IMR-90 (cell line): ENCODE results near the gene INPP5F. TPM values are rescaled to one million over a fixed set of nuclear protein-coding genes. Genes with fewer than 3 reads are reported as not detected.

ENCODE experiments used
- ATAC-seq: fragments of 200-7000 bp; cut with Tn5 transposase; 2 replicates; pipeline ENCODE4 v1.9.1; 2020; ENCODE audit warnings: low read depth, mild to moderate bottlenecking, moderate library complexity
- BruUV-seq: library from RNA; stranded (reverse); fragments of 400-500 nt; replicated peaks from 2 replicates; lab custom pipeline; 2021; lab: Mats Ljungman, UMichigan
- CTCF ChIA-PET: fragments of 300-600 bp; formaldehyde crosslinking; extraction: SDS; loops from one replicate; lab custom pipeline; 2021; ENCODE audit warnings: antibody characterized with exemption; lab: Yijun Ruan, JAX
- POLR2A ChIA-PET: fragments of 300-600 bp; sonication (Branson Sonifier 250); formaldehyde crosslinking; loops from one replicate; lab custom pipeline; 2022; ENCODE audit warnings: antibody characterized with exemption; ENCODE audit not compliant: unreplicated experiment; lab: Charles Lee
- DNase-seq: peaks from one replicate; pipeline ENCODE4 v3.0.0; 2013
- H2AFZ ChIP-seq: replicated peaks from 2 replicates; pipeline ENCODE3; 2013; ENCODE audit warnings: low read length, mild to moderate bottlenecking; ENCODE audit not compliant: poor library complexity
- H2AK5ac ChIP-seq: 2 replicates; pipeline ENCODE4 v1.6.1; 2013; ENCODE audit warnings: low read depth, low read length, inconsistent platforms
- H2AK9ac ChIP-seq: replicated peaks from 2 replicates; pipeline ENCODE3; 2013; ENCODE audit warnings: mild to moderate bottlenecking, low read depth, low read length, moderate library complexity; ENCODE audit not compliant: poor library complexity
- H2BK120ac ChIP-seq: 2 replicates; pipeline ENCODE4 v1.6.1; 2013; ENCODE audit warnings: low read depth, low read length, inconsistent platforms
- H2BK15ac ChIP-seq: 3 replicates; pipeline ENCODE4 v1.6.1; 2013; ENCODE audit warnings: low read depth, low read length, inconsistent platforms
- H2BK20ac ChIP-seq: 2 replicates; pipeline ENCODE4 v1.6.1; 2013; ENCODE audit warnings: low read depth, mild to moderate bottlenecking, inconsistent platforms, low read length, moderate library complexity
- H2BK5ac ChIP-seq: 2 replicates; pipeline ENCODE4 v1.6.1; 2013; ENCODE audit warnings: mild to moderate bottlenecking, low read depth, low read length, inconsistent platforms; ENCODE audit not compliant: poor library complexity, severe bottlenecking
- H3K14ac ChIP-seq: replicated peaks from 2 replicates; pipeline ENCODE4 v1.6.1; 2013; ENCODE audit warnings: low read depth, low read length, inconsistent platforms
- H3K18ac ChIP-seq: 2 replicates; pipeline ENCODE4 v1.6.1; 2013; ENCODE audit warnings: low read depth, low read length, control low read depth
- H3K23ac ChIP-seq: 2 replicates; pipeline ENCODE4 v1.6.1; 2013; ENCODE audit warnings: low read depth, low read length, inconsistent platforms
- H3K27ac ChIP-seq: 2 replicates; pipeline ENCODE4 v1.5.1; 2013; ENCODE audit warnings: mild to moderate bottlenecking, control low read depth, low read length; ENCODE audit not compliant: insufficient read depth
- H3K27me3 ChIP-seq: 2 replicates; pipeline ENCODE4 v1.6.1; 2013; ENCODE audit warnings: low read length; ENCODE audit not compliant: control insufficient read depth, insufficient read depth
- H3K36me3 ChIP-seq: 2 replicates; pipeline ENCODE4 v1.6.1; 2013; ENCODE audit warnings: low read length, mixed read lengths; ENCODE audit not compliant: control insufficient read depth, insufficient read depth
- H3K4ac ChIP-seq: 2 replicates; pipeline ENCODE4 v1.6.1; 2013; ENCODE audit warnings: low read depth, low read length, inconsistent platforms
- H3K4me1 ChIP-seq: 2 replicates; pipeline ENCODE4 v1.6.1; 2013; ENCODE audit warnings: low read length, mixed read lengths; ENCODE audit not compliant: control insufficient read depth, insufficient read depth
- H3K4me2 ChIP-seq: 2 replicates; pipeline ENCODE4 v1.6.1; 2013; ENCODE audit warnings: low read depth, mild to moderate bottlenecking, control low read depth, low read length, moderate library complexity
- H3K4me3 ChIP-seq: 2 replicates; pipeline ENCODE4 v1.5.1; 2013; ENCODE audit warnings: low read depth, mild to moderate bottlenecking, control low read depth, low read length, moderate library complexity; ENCODE audit not compliant: insufficient read depth
- H3K56ac ChIP-seq: 2 replicates; pipeline ENCODE4 v1.6.1; 2013; ENCODE audit warnings: low read length, inconsistent platforms; ENCODE audit not compliant: insufficient read depth; ENCODE audit errors: extremely low read depth
- H3K79me1 ChIP-seq, 2 experiments: 2 replicates each; pipeline ENCODE4 v1.6.1; 2013; ENCODE audit warnings: low read length in 2 of 2, inconsistent platforms in 1 of 2, low read depth in 1 of 2
- H3K9ac ChIP-seq: 2 replicates; pipeline ENCODE4 v1.6.1; 2013; ENCODE audit warnings: low read depth, low read length, control low read depth
- H3K9me1 ChIP-seq: 2 replicates; pipeline ENCODE4 v1.6.1; 2013; ENCODE audit warnings: low read length, inconsistent platforms; ENCODE audit not compliant: insufficient read depth
- H3K9me3 ChIP-seq: 2 replicates; pipeline ENCODE4 v1.6.1; 2013; ENCODE audit warnings: low read length; ENCODE audit not compliant: control insufficient read depth, insufficient read depth
- H4K20me1 ChIP-seq: 2 replicates; pipeline ENCODE4 v1.6.1; 2013; ENCODE audit warnings: low read length, inconsistent platforms; ENCODE audit not compliant: insufficient read depth
- H4K5ac ChIP-seq: 2 replicates; pipeline ENCODE4 v1.6.1; 2013; ENCODE audit warnings: mild to moderate bottlenecking, low read depth, low read length, control low read depth
- H4K8ac ChIP-seq, 2 experiments: 2 replicates each; pipeline ENCODE4 v1.6.1; 2013; ENCODE audit warnings: low read depth in 2 of 2, low read length in 2 of 2, control low read depth in 1 of 2, inconsistent platforms in 1 of 2
- H4K91ac ChIP-seq: 2 replicates; pipeline ENCODE4 v1.6.1; 2013; ENCODE audit warnings: low read depth, low read length, inconsistent platforms; ENCODE audit not compliant: insufficient read depth
- BHLHE40 ChIP-seq: fragments of 150-350 bp; IDR thresholded peaks from 2 replicates; pipeline ENCODE4 v1.6.1; 2016; ENCODE audit warnings: mild to moderate bottlenecking, low read depth, low read length
- CEBPB ChIP-seq: IDR thresholded peaks from 2 replicates; pipeline ENCODE4 v1.6.1; 2012; ENCODE audit warnings: low read depth, low read length, improper control_type of control experiment
- CTCF ChIP-seq: conservative IDR thresholded peaks from 2 replicates; pipeline ENCODE4 v1.5.1; 2012; ENCODE audit warnings: mild to moderate bottlenecking, low read depth, low read length, improper control_type of control experiment
- MXI1 ChIP-seq: IDR thresholded peaks from 2 replicates; pipeline ENCODE4 v1.6.1; 2012; ENCODE audit warnings: low read depth, mild to moderate bottlenecking, low read length, moderate library complexity, borderline replicate concordance
- NFE2L2 ChIP-seq: fragments of 150-350 bp; IDR thresholded peaks from 2 replicates; pipeline ENCODE4 v1.6.1; 2016; ENCODE audit warnings: low read depth, mild to moderate bottlenecking, low read length
- RAD21 ChIP-seq: IDR thresholded peaks from 2 replicates; pipeline ENCODE4 v1.6.1; 2012; ENCODE audit warnings: low read length, improper control_type of control experiment
- RFX5 ChIP-seq: IDR thresholded peaks from 2 replicates; pipeline ENCODE4 v1.8.0; 2012; ENCODE audit warnings: low read depth, mild to moderate bottlenecking, low read length, moderate library complexity
- SMC3 ChIP-seq: fragments of 150-350 bp; IDR thresholded peaks from 2 replicates; pipeline ENCODE4 v1.6.1; 2016; ENCODE audit warnings: low read depth, mild to moderate bottlenecking, antibody characterized with exemption, low read length, moderate library complexity
- USF2 ChIP-seq: fragments of 150-350 bp; IDR thresholded peaks from 2 replicates; pipeline ENCODE4 v1.6.1; 2017; ENCODE audit warnings: mild to moderate bottlenecking, antibody characterized with exemption, low read length, low read depth
- WGBS, 2 experiments: methylation state at CpG; one replicate each; pipeline versions ENCODE4 v1.1.5 to v1.1.7; 2013; ENCODE audit warnings: missing lambda C conversion rate in 2 of 2; ENCODE audit not compliant: insufficient read length in 1 of 2; ENCODE audit errors: extremely low coverage in 2 of 2; 5-methylcytosine and 5-hydroxymethylcytosine counted together
- dilution Hi-C: fragments of 300-500 bp; cut with HindIII; formaldehyde crosslinking; loops from one replicate; pipeline ENCODE4 v1.14.3; 2018; ENCODE audit warnings: low sequenced_read_pairs; ENCODE audit not compliant: unreplicated experiment
- in situ Hi-C: fragments of 300-500 bp; cut with MboI; formaldehyde crosslinking; loops from 3 replicates; pipeline ENCODE4 v1.14.3; 2019; ENCODE audit warnings: low sequenced_read_pairs, inconsistent platforms, mixed read lengths
- intact Hi-C: fragments of 100-400 bp; cut with micrococcal nuclease; formaldehyde crosslinking; loops from 2 replicates; pipeline ENCODE4 v1.10.0; 2022
- polyA plus RNA-seq, 3 experiments: library from polyadenylated mRNA; depleted of rRNA; stranded (reverse); fragments of >200 nt; gene quantifications; 2 replicates each; pipeline ENCODE4 v1.2.3, GENCODE V29; 2012; ENCODE audit warnings: low replicate concordance in 1 of 3
- total RNA-seq: library from RNA; depleted of rRNA; stranded (reverse); fragments of >200 nt; gene quantifications from 2 replicates; pipeline ENCODE4 v1.2.3, GENCODE V29; 2012

Gene INPP5F
- total and polyA plus RNA-seq, 2 of the 4 experiments (the other 2 are of a cell fraction) = 19.0 to 29.6 TPM

- no peak overlapping the region for H3K4me2 ChIP-seq
- H3K23ac ChIP-seq = no peak overlapping the region
- intact Hi-C loops (no loop called here), in situ Hi-C loops (no loop called here), dilution Hi-C loops (no loop called here)
- DNase-seq = no peak
- no peak overlapping the region for H2BK120ac ChIP-seq
- BruUV-seq = no TSS peak
- CTCF ChIA-PET = no interaction called here
- H3K4me1 ChIP-seq = peaks cover 3% of the 10 kb centered on the region; the same call in 1 of the 2 replicates
- H2AK9ac ChIP-seq = no peak overlapping the region
- no peak overlapping the region for H3K56ac ChIP-seq
- H4K20me1 ChIP-seq = no peaks in the 10 kb centered on the region
- H2AFZ ChIP-seq = no peak overlapping the region
- WGBS, 2 experiments = no CpG with 5 or more reads among the region's 7 CpGs
- no peaks in the 10 kb centered on the region for H3K36me3 ChIP-seq
- H4K91ac ChIP-seq = no peak overlapping the region
- no peaks in the 10 kb centered on the region for H3K79me1 ChIP-seq
- no peak overlapping the region for H3K4me3 ChIP-seq
- H2BK20ac ChIP-seq = no peak overlapping the region
- no peak overlapping the region for H3K4ac ChIP-seq
- H3K27ac ChIP-seq = no peak overlapping the region
- TF ChIP-seq RFX5 = no peak
- TF ChIP-seq SMC3 = no peak
- no peak for TF ChIP-seq CTCF
- no peak for TF ChIP-seq NFE2L2
- TF ChIP-seq MXI1 = no peak
- TF ChIP-seq CEBPB = no peak
- no peak for TF ChIP-seq USF2
- no peak for TF ChIP-seq BHLHE40
- no peak for TF ChIP-seq RAD21
- no peak overlapping the region for H2BK15ac ChIP-seq
- H3K27me3 ChIP-seq = no peaks in the 10 kb centered on the region; the same call in 1 of the 2 replicates
- H3K14ac ChIP-seq = no peak overlapping the region
- H2AK5ac ChIP-seq = no peak overlapping the region
- ATAC-seq = no peak
- no peaks in the 10 kb centered on the region for H3K9me3 ChIP-seq
- H3K9ac ChIP-seq = no peak overlapping the region
- no peak overlapping the region for H2BK5ac ChIP-seq
- no peak overlapping the region for H4K5ac ChIP-seq
- H3K18ac ChIP-seq = no peak overlapping the region
- POLR2A ChIA-PET = no interaction called here
- H3K9me1 ChIP-seq = peaks cover 4% of the 10 kb centered on the region
- no peak overlapping the region for H4K8ac ChIP-seq
These were observed 19.1 kb upstream of the INPP5F start for GRCh38 chr10:119706521-119707278.
